Small intestine (tissue), 7 donors: Measurements from ENCODE around the gene TMEM63B. TPM values are rescaled to one million over a fixed set of nuclear protein-coding genes. Genes with fewer than 3 reads are reported as not detected.
"Not testable (repeated sequence)": the region's sequence is repeated elsewhere in the genome, so short reads cannot be mapped to it uniquely, and the experiment has no call there.

Source experiments
- DNase-seq, 2 donors: peaks; one replicate each; pipeline versions ENCODE4 v3.0.0 to v3.0.0-alpha.2; 2013
- FAIRE-seq: peaks from 2 replicates; lab custom pipeline; 2012; peaks lifted over from hg19 to GRCh38; lab: Jason Lieb, UNC
- H3K27ac ChIP-seq, 3 donors: one replicate each; pipeline ENCODE4 v1.5.1; 2013; ENCODE audit warnings: low read length in 2 of 3, mild to moderate bottlenecking in 2 of 3, control low read depth in 1 of 3, inconsistent platforms in 1 of 3, low read depth in 1 of 3, moderate library complexity in 1 of 3
- H3K27me3 ChIP-seq, 3 donors: one replicate each; pipeline ENCODE4 v1.6.1; 2013; ENCODE audit warnings: low read length in 3 of 3, inconsistent platforms in 1 of 3; ENCODE audit not compliant: control insufficient read depth in 3 of 3, insufficient read depth in 3 of 3
- H3K36me3 ChIP-seq, 3 donors: one replicate each; pipeline ENCODE4 v1.6.1; 2013; ENCODE audit warnings: low read length in 3 of 3, inconsistent platforms in 1 of 3, low read depth in 1 of 3, mild to moderate bottlenecking in 1 of 3, moderate library complexity in 1 of 3; ENCODE audit not compliant: control insufficient read depth in 3 of 3, insufficient read depth in 2 of 3
- H3K4me1 ChIP-seq, 3 donors: one replicate each; pipeline ENCODE4 v1.6.1; 2013; ENCODE audit warnings: low read length in 2 of 3, inconsistent platforms in 1 of 3, low read depth in 1 of 3, mild to moderate bottlenecking in 1 of 3, moderate library complexity in 1 of 3; ENCODE audit not compliant: control insufficient read depth in 3 of 3, insufficient read depth in 2 of 3
- H3K4me3 ChIP-seq, 3 donors: one replicate each; pipeline ENCODE4 v1.5.1; 2013; ENCODE audit warnings: low read length in 3 of 3, control low read depth in 1 of 3, inconsistent platforms in 1 of 3, low read depth in 1 of 3, mild to moderate bottlenecking in 1 of 3, moderate library complexity in 1 of 3
- H3K9me3 ChIP-seq, 2 donors: one replicate each; pipeline ENCODE4 v1.6.1; 2013; ENCODE audit warnings: low read depth in 1 of 2, low read length in 1 of 2; ENCODE audit not compliant: control insufficient read depth in 2 of 2, insufficient read depth in 1 of 2
- WGBS, 3 donors: extraction: QIAGEN DNeasy Blood & Tissue Kit; methylation state at CpG; one replicate each; pipeline ENCODE4 v1.1.7; 2013; 5-methylcytosine and 5-hydroxymethylcytosine counted together
- polyA plus RNA-seq, 4 donors: library from polyadenylated mRNA; stranded (reverse) in 3 of 4; unstranded in 1 of 4; fragments of 200-250 nt in 3 of 4; fragments of 120-200 nt in 1 of 4; gene quantifications; one replicate each; pipeline versions ENCODE4 v1.2.1 to v1.2.3, GENCODE V29; 2013
- donor health status: healthy with polysubstance abuse.
- donor health status: control.
- donor health status: control.
- donor health status: Bipolar disorder and iron deficiency.
- donor health status: healthy.

The TMEM63B gene
- polyA plus RNA-seq, 4 donors: 13.2 to 33.9 (median 25.6) TPM

DNA sequence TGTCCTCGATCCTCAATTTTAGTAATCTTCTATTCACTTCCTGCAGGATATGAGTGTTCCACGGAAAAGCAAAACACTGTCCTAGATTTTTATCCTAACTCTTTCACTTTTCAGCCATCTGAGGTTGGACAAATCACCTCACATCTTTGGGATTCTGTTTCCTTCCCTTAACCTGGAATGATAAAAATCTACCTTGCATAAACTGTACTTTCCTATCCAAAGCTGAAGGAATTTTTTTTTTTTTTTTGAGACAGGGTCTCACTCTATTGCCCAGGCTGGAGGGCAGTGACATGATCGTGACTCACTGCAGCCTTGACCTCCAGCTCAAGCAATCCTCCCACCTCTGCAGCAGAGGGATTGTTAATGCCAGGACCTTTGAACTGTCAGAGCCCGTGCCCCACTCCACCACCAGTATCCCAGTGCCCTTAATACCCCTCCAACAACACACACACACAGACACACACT lies 51.8 kb downstream of the TMEM63B start:
- Histone ChIP-seq H3K27ac (no peak overlapping the region), H3K4me1 (no peaks in the 10 kb centered on the region), H3K4me3 (no peak overlapping the region), H3K9me3 (no peaks in the 10 kb centered on the region), H3K27me3 (no peaks in the 10 kb centered on the region), H3K36me3 (no peaks in the 10 kb centered on the region)
- FAIRE-seq: no peak
- WGBS, 3 donors: 25 to 51% (median 39%) methylated on average over 4 of the region's 4 CpGs
- DNase-seq: no peak

DNA sequence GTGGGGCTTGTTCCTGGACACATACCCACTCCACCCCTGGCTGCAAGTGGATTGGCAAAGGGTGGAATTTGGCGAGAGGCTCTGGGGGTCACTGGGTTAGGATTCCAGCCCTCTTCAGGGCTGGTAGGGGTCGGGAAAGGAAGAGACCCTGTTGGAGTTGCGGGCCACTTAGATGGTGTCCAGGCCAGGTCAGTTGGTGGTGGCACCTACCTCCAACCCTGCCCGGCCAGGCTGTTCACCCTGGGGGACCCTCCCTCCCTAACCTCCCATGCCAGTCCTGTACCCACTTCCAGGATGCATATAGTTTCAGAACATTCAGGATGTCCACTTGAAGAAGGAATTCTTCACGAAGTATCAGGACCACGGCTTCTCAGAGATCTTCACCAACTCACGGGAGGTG lies 52.3 kb downstream of the TMEM63B start:
- H3K4me3 ChIP-seq: no peak overlapping the region
- DNase-seq (no peak), FAIRE-seq (no peak)
- H3K9me3 ChIP-seq: no peaks in the 10 kb centered on the region
- H3K36me3 ChIP-seq: no peaks in the 10 kb centered on the region
- no peaks in the 10 kb centered on the region for H3K27me3 ChIP-seq
- peaks cover 0 to 2% (median 0%) of the 10 kb centered on the region in 3 donors for H3K4me1 ChIP-seq
- 90 to 94% (median 91%) methylated on average over 7 of the region's 7 CpGs for WGBS, 3 donors
- no peak overlapping the region for H3K27ac ChIP-seq

DNA sequence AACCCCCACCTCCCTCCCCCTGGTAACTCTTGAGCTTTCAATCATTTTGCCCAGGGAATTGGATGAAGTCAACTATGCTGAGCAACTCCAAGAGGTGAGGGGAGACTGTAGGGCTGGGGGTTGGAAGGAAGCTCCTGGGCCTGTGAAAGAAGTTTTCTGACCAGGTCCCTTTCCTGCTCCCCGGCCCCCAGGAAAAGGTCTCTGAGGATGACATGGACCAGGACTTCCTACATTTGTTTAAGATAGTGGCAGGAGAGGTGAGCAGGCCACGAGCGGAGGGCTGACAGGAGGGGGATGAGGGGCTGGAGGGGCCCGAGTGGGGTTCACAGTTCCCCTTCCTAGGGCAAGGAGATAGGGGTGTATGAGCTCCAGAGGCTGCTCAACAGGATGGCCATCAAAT lies 53.1 kb downstream of the TMEM63B start:
- H3K4me3 ChIP-seq: no peak overlapping the region
- no peak for FAIRE-seq
- no peaks in the 10 kb centered on the region for H3K36me3 ChIP-seq
- 88 to 91% (median 90%) methylated on average over 4 of the region's 4 CpGs for WGBS, 3 donors
- H3K9me3 ChIP-seq: no peaks in the 10 kb centered on the region
- DNase-seq: no peak
- H3K4me1 ChIP-seq: peaks cover 0 to 3% (median 0%) of the 10 kb centered on the region in 3 donors
- no peak overlapping the region for H3K27ac ChIP-seq
- no peaks in the 10 kb centered on the region for H3K27me3 ChIP-seq

DNA sequence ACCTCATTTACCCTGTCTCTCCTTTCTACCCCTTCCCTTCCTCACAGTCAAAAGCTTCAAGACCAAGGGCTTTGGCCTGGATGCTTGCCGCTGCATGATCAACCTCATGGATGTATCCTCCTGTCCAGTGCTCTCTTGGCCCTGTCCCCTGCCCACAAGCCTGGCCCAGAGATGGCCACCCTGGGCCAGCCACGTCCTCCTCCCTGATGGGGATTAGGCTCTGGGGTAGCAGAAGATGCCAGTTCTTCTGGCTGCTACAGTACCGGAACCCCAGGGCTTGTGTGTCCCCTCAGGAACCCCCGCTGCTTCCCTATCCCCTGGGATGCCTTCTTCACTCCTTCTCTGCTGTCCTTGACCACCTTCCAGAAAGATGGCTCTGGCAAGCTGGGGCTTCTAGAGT lies 53.5 kb downstream of the TMEM63B start:
- H3K27ac ChIP-seq: no peak overlapping the region
- FAIRE-seq (no peak), DNase-seq (no peak)
- no peak overlapping the region for H3K4me3 ChIP-seq
- WGBS, 3 donors: 88 to 90% (median 90%) methylated on average over 4 of the region's 4 CpGs
- no peaks in the 10 kb centered on the region for H3K36me3 ChIP-seq
- H3K4me1 ChIP-seq: peaks cover 0 to 3% (median 0%) of the 10 kb centered on the region in 3 donors
- no peaks in the 10 kb centered on the region for H3K9me3 ChIP-seq
- no peaks in the 10 kb centered on the region for H3K27me3 ChIP-seq

DNA sequence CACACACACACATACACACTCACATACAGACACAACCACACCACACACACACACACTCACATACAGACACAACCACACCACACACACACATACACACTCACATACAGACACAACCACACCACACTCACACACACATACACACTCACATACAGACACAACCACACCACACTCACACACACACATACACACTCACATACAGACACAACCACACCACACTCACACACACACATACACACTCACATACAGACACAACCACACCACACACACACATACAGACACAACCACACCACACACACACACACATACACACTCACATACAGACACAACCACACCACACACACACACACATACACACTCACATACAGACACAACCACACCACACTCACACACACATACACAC lies 54.4 kb downstream of the TMEM63B start:
- not testable (repeated sequence) for DNase-seq, H3K9me3 ChIP-seq, H3K27me3 ChIP-seq, H3K36me3 ChIP-seq, H3K4me3 ChIP-seq, FAIRE-seq, H3K27ac ChIP-seq, H3K4me1 ChIP-seq

DNA sequence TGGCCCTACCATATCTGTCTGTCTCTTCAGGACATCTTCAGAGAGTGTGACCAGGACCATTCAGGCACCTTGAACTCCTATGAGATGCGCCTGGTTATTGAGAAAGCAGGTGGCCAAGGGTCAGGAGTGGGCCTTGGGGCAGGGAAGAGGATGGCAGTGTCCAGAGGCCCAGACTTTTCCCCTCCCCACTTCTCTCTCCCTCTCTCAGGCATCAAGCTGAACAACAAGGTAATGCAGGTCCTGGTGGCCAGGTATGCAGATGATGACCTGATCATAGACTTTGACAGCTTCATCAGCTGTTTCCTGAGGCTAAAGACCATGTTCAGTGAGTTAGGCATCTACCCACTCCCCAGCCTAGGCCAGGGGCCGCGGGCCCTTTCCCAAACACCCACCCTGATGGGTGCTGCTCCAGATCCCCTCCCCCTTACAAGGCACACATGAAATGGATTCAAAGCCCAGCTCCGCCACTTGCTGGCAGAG lies 55.6 kb downstream of the TMEM63B start:
- 88 to 95% (median 94%) methylated on average over 4 of the region's 4 CpGs for WGBS, 3 donors
- Histone ChIP-seq H3K9me3 (no peaks in the 10 kb centered on the region), H3K4me3 (no peak overlapping the region), H3K27ac (no peak overlapping the region), H3K4me1 (peaks cover 0 to 3% (median 0%) of the 10 kb centered on the region in 3 donors), H3K27me3 (no peaks in the 10 kb centered on the region), H3K36me3 (no peaks in the 10 kb centered on the region)
- FAIRE-seq (no peak), DNase-seq (no peak)

DNA sequence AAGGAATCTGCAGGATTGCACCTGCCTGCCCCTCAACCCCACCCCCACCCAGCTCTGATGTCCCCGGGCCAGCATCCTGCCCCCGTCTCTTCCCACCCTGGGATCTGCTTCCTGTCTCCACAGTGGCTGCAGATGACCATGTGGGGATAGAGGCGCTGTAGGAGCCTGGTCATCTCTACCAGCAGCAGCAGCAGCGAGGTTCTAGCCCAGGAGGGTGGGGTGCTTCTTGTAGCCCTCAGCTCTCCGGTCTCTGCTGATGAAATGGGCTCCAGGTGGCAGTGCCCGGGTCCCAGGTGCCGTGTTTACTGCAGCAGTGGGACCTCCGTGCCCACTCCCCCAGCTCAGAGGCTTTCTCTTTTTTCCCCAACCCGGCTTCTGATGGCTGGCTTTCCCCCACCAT lies 56.4 kb downstream of the TMEM63B start:
- 75 to 82% (median 81%) methylated on average over 9 of the region's 9 CpGs for WGBS, 3 donors
- no peaks in the 10 kb centered on the region for H3K9me3 ChIP-seq
- peaks cover 0 to 3% (median 0%) of the 10 kb centered on the region in 3 donors for H3K4me1 ChIP-seq
- no peak overlapping the region for H3K27ac ChIP-seq
- FAIRE-seq (no peak), DNase-seq (no peak)
- H3K27me3 ChIP-seq: no peaks in the 10 kb centered on the region
- no peak overlapping the region for H3K4me3 ChIP-seq
- H3K36me3 ChIP-seq: no peaks in the 10 kb centered on the region

DNA sequence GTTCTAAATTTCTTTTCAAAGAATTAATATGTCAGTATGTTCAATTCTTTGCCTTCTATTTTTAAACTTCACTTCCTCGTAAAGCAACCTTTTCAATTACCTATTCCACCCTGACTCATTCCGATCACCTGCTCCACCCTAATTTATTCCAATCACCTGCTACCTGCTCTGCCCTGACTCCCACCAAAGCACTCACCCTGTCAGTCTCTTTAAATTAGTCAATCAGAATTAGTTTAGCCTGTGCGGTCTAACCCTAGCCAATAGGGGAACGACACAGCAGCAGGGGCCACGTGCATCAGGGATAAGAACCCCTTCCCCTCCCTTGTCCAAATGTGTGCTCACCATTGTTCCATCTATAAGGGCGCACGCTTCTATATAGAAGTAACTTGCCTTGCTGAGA lies 58.0 kb downstream of the TMEM63B start:
- not testable (repeated sequence) for FAIRE-seq, H3K36me3 ChIP-seq, H3K27ac ChIP-seq, H3K27me3 ChIP-seq, H3K4me1 ChIP-seq, H3K4me3 ChIP-seq, H3K9me3 ChIP-seq
- DNase-seq: peak; percentile 26 to 53
- WGBS, 3 donors: 41 to 65% (median 48%) methylated on average over 7 of the region's 7 CpGs
